ENCODE data around the gene RNU5D-1.

GRCh38 chr1:44684525-44684924, 46.4 kb downstream of the RNU5D-1 start:
- TF ChIP-seq POLR2A (IDR thresholded peaks at IDR 0.05): no peak
- TF ChIP-seq, protein P1, sequence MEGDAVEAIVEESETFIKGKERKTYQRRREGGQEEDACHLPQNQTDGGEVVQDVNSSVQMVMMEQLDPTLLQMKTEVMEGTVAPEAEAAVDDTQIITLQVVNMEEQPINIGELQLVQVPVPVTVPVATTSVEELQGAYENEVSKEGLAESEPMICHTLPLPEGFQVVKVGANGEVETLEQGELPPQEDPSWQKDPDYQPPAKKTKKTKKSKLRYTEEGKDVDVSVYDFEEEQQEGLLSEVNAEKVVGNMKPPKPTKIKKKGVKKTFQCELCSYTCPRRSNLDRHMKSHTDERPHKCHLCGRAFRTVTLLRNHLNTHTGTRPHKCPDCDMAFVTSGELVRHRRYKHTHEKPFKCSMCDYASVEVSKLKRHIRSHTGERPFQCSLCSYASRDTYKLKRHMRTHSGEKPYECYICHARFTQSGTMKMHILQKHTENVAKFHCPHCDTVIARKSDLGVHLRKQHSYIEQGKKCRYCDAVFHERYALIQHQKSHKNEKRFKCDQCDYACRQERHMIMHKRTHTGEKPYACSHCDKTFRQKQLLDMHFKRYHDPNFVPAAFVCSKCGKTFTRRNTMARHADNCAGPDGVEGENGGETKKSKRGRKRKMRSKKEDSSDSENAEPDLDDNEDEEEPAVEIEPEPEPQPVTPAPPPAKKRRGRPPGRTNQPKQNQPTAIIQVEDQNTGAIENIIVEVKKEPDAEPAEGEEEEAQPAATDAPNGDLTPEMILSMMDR (IDR thresholded peaks at IDR 0.05): no peak

Measured in adrenal gland (tissue), 5 donors.